Measurements from ENCODE around the gene DAGLB. TPM values are rescaled to one million over a fixed set of nuclear protein-coding genes. Genes with fewer than 3 reads are reported as not detected.

Gene DAGLB
- total RNA-seq, 1 experiment from 2014 or later = 24.1 TPM

GRCh38 chr7:6482743-6483119, 35.0 kb upstream of the DAGLB start:
- intact Hi-C loops (cut with micrococcal nuclease; ENCODE audit: unreplicated experiment) = no loop called here
- H3K4me1 ChIP-seq (ENCODE audit: insufficient read depth, low read length, poor library complexity, severe bottlenecking) = peaks cover 17% of the 10 kb centered on the region
- DNase-seq (ENCODE audit: low spot score) = no peak
- TF ChIP-seq EZH2 (IDR thresholded peaks at IDR 0.05; ENCODE audit: borderline replicate concordance, low read depth, low read length, poor library complexity, severe bottlenecking) (no peak), CTCF (conservative IDR thresholded peaks at IDR 0.05; ENCODE audit: low read depth, low read length) (no peak)
- H3K36me3 ChIP-seq (ENCODE audit: insufficient read depth, low read length, poor library complexity, severe bottlenecking) = peaks cover 20% of the 10 kb centered on the region
- H3K4me3 ChIP-seq (ENCODE audit: low read depth, low read length, poor library complexity, severe bottlenecking) = peak overlapping the region; percentile 97
- ChIA-PET POLR2A (ENCODE audit: low non-redundant PET) (interaction anchor here (0.6 kb wide), 1 partner anchor 185 kb away, joined by 5 read pairs; no protein-coding TSS in a partner anchor), CTCF (no interaction called here)
- BruUV-seq (replicated peaks) = no TSS peak
- H3K27ac ChIP-seq (ENCODE audit: low read depth, low read length, poor library complexity, severe bottlenecking) = peak overlapping the region; percentile 94
- H3K27me3 ChIP-seq (replicated peaks; ENCODE audit: insufficient read depth, low read depth, low read length, poor library complexity) = no peaks in the 10 kb centered on the region
- H3K9me3 ChIP-seq (ENCODE audit: low read depth, low read length, poor library complexity, severe bottlenecking) = no peaks in the 10 kb centered on the region

- TF ChIP-seq CTCF (conservative IDR thresholded peaks at IDR 0.05; ENCODE audit: low read depth, low read length) = no peak
- TF ChIP-seq EZH2 (IDR thresholded peaks at IDR 0.05; ENCODE audit: borderline replicate concordance, low read depth, low read length, poor library complexity, severe bottlenecking) = no peak
- H3K27ac ChIP-seq (ENCODE audit: low read depth, low read length, poor library complexity, severe bottlenecking) = peak overlapping the region; percentile 94
- no peaks in the 10 kb centered on the region for H3K27me3 ChIP-seq (replicated peaks; ENCODE audit: insufficient read depth, low read depth, low read length, poor library complexity)
- peaks cover 20% of the 10 kb centered on the region for H3K36me3 ChIP-seq (ENCODE audit: insufficient read depth, low read length, poor library complexity, severe bottlenecking)
- POLR2A ChIA-PET (ENCODE audit: low non-redundant PET) = interaction anchor here (0.6 kb wide), 2 partner anchors 185 to 483 kb away, joined by 4 to 5 read pairs; no protein-coding TSS in a partner anchor
- H3K9me3 ChIP-seq (ENCODE audit: low read depth, low read length, poor library complexity, severe bottlenecking) = no peaks in the 10 kb centered on the region
- intact Hi-C loops (cut with micrococcal nuclease; ENCODE audit: unreplicated experiment) = no loop called here
- BruUV-seq (replicated peaks) = TSS peak; percentile 48
- CTCF ChIA-PET = no interaction called here
- peak overlapping the region; percentile 97 for H3K4me3 ChIP-seq (ENCODE audit: low read depth, low read length, poor library complexity, severe bottlenecking)
- DNase-seq (ENCODE audit: low spot score) = no peak
- peaks cover 17% of the 10 kb centered on the region for H3K4me1 ChIP-seq (ENCODE audit: insufficient read depth, low read length, poor library complexity, severe bottlenecking)
These were observed 34.6 kb upstream of the DAGLB start for GRCh38 chr7:6482307-6482706.

- no peak for DNase-seq (ENCODE audit: low spot score)
- POLR2A ChIA-PET (ENCODE audit: low non-redundant PET) = no interaction called here
- TF ChIP-seq EZH2 (IDR thresholded peaks at IDR 0.05; ENCODE audit: borderline replicate concordance, low read depth, low read length, poor library complexity, severe bottlenecking) = no peak
- TF ChIP-seq CTCF (conservative IDR thresholded peaks at IDR 0.05; ENCODE audit: low read depth, low read length) = no peak
- Histone ChIP-seq H3K9me3 (ENCODE audit: low read depth, low read length, poor library complexity, severe bottlenecking) (no peaks in the 10 kb centered on the region), H3K27me3 (replicated peaks; ENCODE audit: insufficient read depth, low read depth, low read length, poor library complexity) (no peaks in the 10 kb centered on the region), H3K27ac (ENCODE audit: low read depth, low read length, poor library complexity, severe bottlenecking) (peak overlapping the region; percentile 24), H3K4me1 (ENCODE audit: insufficient read depth, low read length, poor library complexity, severe bottlenecking) (peaks cover 17% of the 10 kb centered on the region), H3K36me3 (ENCODE audit: insufficient read depth, low read length, poor library complexity, severe bottlenecking) (peaks cover 20% of the 10 kb centered on the region), H3K4me3 (ENCODE audit: low read depth, low read length, poor library complexity, severe bottlenecking) (no peak overlapping the region)
- BruUV-seq (replicated peaks) = no TSS peak
- CTCF ChIA-PET = no interaction called here
- intact Hi-C loops (cut with micrococcal nuclease; ENCODE audit: unreplicated experiment) = no loop called here
These were observed 33.7 kb upstream of the DAGLB start for GRCh38 chr7:6481445-6481844.

Measured in A673 (cell line).